ENCODE data around the gene TGFBR3. TPM values are rescaled to one million over a fixed set of nuclear protein-coding genes. Genes with fewer than 3 reads are reported as not detected.

Gene TGFBR3
- total RNA-seq, 2 experiments from 2014 or later: 4.5 to 4.9 TPM

DNA sequence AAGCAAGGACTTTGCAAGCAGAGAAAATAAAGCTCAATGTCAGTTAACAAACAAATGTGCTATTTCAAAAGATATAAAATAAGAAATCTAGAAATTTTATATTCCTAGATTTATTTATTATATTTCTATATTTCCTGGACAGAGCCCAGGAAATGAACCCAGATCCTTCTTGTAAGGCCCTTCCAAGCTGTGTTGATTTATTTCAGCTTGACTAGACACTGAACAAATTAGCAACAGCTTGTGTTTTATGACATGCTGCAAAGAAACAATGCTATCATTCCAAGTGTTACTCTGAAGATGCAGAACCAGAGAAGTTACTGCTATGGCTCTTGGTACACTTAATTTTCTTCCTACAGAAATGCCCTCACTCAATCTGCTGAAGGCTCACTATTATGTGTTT lies 6.2 kb downstream of the TGFBR3 start:
- Mint-ChIP-seq H3K4me3 (no peak overlapping the region), H3K27me3 (no peaks in the 10 kb centered on the region), H3K36me3 (no peaks in the 10 kb centered on the region), H3K27ac (no peak overlapping the region), H3K4me1 (ENCODE audit: low read depth) (peaks cover 66% of the 10 kb centered on the region), H3K9me3 (no peaks in the 10 kb centered on the region)
- CTCF ChIA-PET: interaction anchor here (1.3 to 1.5 kb wide), 2 partner anchors 10 to 75 kb away, joined by 4 to 5 read pairs; no protein-coding TSS in a partner anchor
- intact Hi-C loops (cut with micrococcal nuclease): loop anchor here (5.0 to 10.0 kb wide), 3 partner anchors 357 to 703 kb away; partner anchors contain the start of gene GFI1
- POLR2A ChIA-PET: no interaction called here
- DNase-seq: no peak

DNA sequence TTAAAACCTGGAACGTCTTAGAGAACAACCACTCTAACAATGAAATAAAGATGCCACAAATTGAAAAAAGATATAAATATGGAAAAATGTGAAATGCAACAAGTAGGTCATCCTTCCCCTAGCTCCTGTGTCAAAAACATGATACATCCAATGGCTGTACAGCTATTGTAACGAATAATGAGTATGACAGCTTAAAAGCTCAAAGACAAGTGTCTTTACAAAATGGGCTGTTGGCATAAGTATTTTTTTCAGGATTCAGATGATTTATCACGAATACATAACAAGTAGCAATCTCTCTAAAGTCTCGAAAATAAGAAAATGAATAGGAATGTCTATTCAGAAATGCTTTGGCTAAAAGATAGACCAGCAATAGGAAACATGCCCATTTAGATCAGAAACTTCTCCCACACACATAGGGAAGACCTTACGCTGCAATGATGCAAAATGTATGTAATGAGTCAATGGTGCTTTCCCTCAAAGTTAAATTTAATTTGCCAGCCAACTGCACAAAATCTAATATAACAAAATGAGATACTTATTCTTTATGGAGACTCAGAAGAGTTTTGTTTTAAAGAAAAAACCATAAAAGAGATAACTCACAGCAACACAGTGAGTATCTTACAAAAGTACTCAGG lies 8.3 kb downstream of the TGFBR3 start:
- intact Hi-C loops (cut with micrococcal nuclease): loop anchor here (1.0 to 10.0 kb wide), 6 partner anchors 73 to 705 kb away; partner anchors contain the start of gene GFI1
- Mint-ChIP-seq H3K27me3 (no peaks in the 10 kb centered on the region), H3K4me3 (peak overlapping the region; percentile 51), H3K9me3 (no peaks in the 10 kb centered on the region), H3K27ac (peak overlapping the region; percentile 76), H3K4me1 (ENCODE audit: low read depth) (peaks cover 63% of the 10 kb centered on the region), H3K36me3 (no peaks in the 10 kb centered on the region)
- no peak for DNase-seq
- CTCF ChIA-PET: interaction anchor here (0.6 to 1.0 kb wide), 3 partner anchors 8 to 188 kb away, joined by 3 read pairs; partner anchors contain the start of gene TGFBR3
- POLR2A ChIA-PET: interaction anchor here (0.6 to 1.0 kb wide), 3 partner anchors 73 to 218 kb away, joined by 3 to 6 read pairs (median 4); no protein-coding TSS in a partner anchor

DNA sequence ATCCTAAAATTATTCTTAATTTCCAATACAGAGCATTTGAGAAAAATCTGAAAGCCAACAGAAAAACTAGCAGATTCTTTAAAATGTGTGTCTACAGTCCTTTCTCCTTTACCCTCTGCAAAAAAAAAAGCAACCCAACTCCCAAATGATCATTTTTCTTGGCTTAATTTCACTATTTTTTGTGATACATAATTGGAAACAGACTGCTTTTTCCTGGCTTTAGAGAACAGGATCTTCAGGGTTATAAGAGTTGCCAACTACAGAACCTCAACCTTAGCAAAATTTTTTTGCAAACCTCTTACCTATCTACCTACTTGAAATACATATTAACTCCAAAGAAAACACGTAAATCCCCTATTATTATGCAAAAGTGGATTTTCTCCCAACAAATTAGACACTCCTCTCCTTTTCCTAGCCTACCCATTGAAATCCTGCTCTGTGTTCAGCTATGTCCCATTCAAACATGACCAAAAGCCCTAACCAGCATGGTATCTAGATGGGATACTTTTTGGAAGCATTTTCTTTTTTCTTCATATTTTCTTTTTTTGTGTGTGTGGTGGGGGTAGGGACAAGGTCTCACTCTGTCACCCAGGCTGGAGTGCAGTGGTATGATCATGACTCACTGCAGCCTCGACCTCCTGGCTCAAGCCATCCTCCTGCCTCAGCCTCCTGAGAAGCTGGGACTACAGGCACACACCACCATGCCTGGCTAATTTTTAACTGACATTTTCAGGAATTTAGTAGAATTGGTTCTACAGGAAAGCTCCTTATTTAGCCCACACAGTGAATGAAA lies 9.0 kb downstream of the TGFBR3 start:
- H3K36me3 Mint-ChIP-seq: no peaks in the 10 kb centered on the region
- intact Hi-C loops (cut with micrococcal nuclease): loop anchor here (1.0 to 10.0 kb wide), 10 partner anchors 14 to 705 kb away; partner anchors contain the start of gene GFI1
- H3K4me3 Mint-ChIP-seq: peak overlapping the region; percentile 51
- no peak for DNase-seq
- H3K9me3 Mint-ChIP-seq: no peaks in the 10 kb centered on the region
- no peaks in the 10 kb centered on the region for H3K27me3 Mint-ChIP-seq
- CTCF ChIA-PET: interaction anchor here (0.6 to 1.0 kb wide), 3 partner anchors 9 to 187 kb away, joined by 3 read pairs; partner anchors contain the start of gene TGFBR3
- H3K27ac Mint-ChIP-seq: peak overlapping the region; percentile 76
- peaks cover 70% of the 10 kb centered on the region for H3K4me1 Mint-ChIP-seq (ENCODE audit: low read depth)
- POLR2A ChIA-PET: interaction anchor here (0.6 to 1.1 kb wide), 5 partner anchors 72 to 219 kb away, joined by 3 to 6 read pairs (median 3); no protein-coding TSS in a partner anchor

DNA sequence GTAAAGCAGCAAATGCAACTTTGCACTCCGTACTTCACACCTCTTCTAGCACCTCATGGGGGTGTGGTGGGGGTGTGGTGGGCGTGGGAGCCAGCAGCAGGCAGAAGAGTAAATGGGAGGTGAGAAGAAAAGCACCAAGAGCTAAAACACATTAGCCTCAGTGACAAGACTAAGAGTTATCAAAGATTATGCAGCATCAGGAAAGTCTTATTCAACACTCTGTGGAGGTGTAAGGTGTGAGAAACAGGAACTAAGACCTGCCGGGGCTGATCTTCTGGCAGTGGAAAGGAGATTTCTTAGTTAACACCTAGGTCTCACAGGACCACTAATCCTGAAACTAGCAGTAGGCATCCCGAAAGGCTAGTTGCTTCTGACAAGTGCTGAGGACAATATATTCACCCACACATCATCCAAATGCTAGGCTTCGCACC lies 9.9 kb downstream of the TGFBR3 start:
- Mint-ChIP-seq H3K36me3 (no peaks in the 10 kb centered on the region), H3K27me3 (no peaks in the 10 kb centered on the region), H3K9me3 (no peaks in the 10 kb centered on the region), H3K4me3 (no peak overlapping the region), H3K27ac (peak overlapping the region; percentile 18), H3K4me1 (ENCODE audit: low read depth) (peaks cover 75% of the 10 kb centered on the region)
- peak; percentile 64 for DNase-seq
- POLR2A ChIA-PET: interaction anchor here (1.1 kb wide), 1 partner anchor 124 kb away, joined by 3 read pairs; no protein-coding TSS in a partner anchor
- intact Hi-C loops (cut with micrococcal nuclease): loop anchor here (1.0 to 10.0 kb wide), 8 partner anchors 13 to 706 kb away; partner anchors contain the start of gene GFI1
- CTCF ChIA-PET: interaction anchor here (1.1 kb wide), 1 partner anchor 8 kb away, joined by 4 read pairs; no protein-coding TSS in a partner anchor

DNA sequence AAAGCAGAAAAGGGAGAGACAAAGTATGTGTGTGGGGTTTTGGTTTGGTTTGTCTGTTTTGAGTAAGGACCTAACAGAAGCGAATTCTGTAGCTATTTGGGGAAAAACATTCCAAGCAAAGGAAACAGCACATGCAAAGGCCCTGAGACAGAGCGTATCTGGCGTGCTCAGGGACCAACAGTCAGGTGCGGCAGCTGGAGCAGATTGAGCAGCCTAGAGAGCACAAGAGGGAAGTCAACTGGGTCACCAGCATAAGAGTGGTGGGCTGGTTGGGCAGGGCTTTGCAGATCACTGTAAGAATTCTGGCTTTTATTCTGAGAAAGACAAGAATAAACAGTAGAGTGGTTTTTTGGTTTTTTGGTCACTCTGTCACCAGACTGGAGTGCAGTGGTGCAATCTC lies 11.8 kb downstream of the TGFBR3 start:
- no peaks in the 10 kb centered on the region for H3K9me3 Mint-ChIP-seq
- H3K27ac Mint-ChIP-seq: no peak overlapping the region
- ChIA-PET POLR2A (interaction anchor here (0.6 kb wide), 1 partner anchor 105 kb away, joined by 4 read pairs; no protein-coding TSS in a partner anchor), CTCF (interaction anchor here (0.7 kb wide), 1 partner anchor 362 kb away, joined by 4 read pairs; no protein-coding TSS in a partner anchor)
- DNase-seq: no peak
- H3K36me3 Mint-ChIP-seq: no peaks in the 10 kb centered on the region
- H3K27me3 Mint-ChIP-seq: no peaks in the 10 kb centered on the region
- intact Hi-C loops (cut with micrococcal nuclease): loop anchor here (10.0 kb wide), 1 partner anchor 611 kb away; the partner anchor contains the start of gene GFI1
- H3K4me1 Mint-ChIP-seq (ENCODE audit: low read depth): peaks cover 78% of the 10 kb centered on the region
- no peak overlapping the region for H3K4me3 Mint-ChIP-seq

DNA sequence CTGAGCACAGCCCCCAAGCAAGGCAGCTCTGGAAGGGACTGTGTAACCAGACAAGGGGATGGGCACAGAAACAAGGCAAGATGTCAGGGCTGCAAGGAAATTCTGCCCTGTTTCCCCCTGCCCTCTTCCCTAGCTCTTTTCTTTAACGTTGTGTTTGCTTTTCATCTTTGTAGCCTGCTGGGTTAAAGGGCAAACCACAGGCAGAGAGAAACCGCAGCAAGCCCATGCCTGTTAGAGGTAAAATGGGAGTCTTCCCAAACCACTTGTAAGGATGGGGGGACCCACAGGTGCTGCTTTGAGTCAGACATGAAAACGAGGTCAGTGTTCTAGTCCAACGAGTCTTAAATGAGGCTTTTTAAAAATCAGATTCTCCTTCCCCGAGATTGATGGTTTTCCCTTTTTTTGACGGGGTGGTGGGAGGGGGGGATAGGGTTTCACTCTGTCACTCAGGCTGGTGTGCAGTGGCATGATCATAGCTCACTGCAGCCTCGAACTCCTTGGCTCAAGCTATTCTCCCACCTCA lies 13.3 kb downstream of the TGFBR3 start:
- H3K4me3 Mint-ChIP-seq: peak overlapping the region; percentile 17
- H3K36me3 Mint-ChIP-seq: no peaks in the 10 kb centered on the region
- ChIA-PET CTCF (interaction anchor here (0.9 to 2.6 kb wide), 3 partner anchors 12 to 55 kb away, joined by 3 to 5 read pairs (median 3); partner anchors contain the start of gene TGFBR3), POLR2A (interaction anchor here (1.2 kb wide), 1 partner anchor 118 kb away, joined by 4 read pairs; no protein-coding TSS in a partner anchor)
- H3K9me3 Mint-ChIP-seq: no peaks in the 10 kb centered on the region
- H3K4me1 Mint-ChIP-seq (ENCODE audit: low read depth): peaks cover 66% of the 10 kb centered on the region
- no peak overlapping the region for H3K27ac Mint-ChIP-seq
- H3K27me3 Mint-ChIP-seq: no peaks in the 10 kb centered on the region
- peak; percentile 60 for DNase-seq
- intact Hi-C loops (cut with micrococcal nuclease): loop anchor here (10.0 kb wide), 1 partner anchor 612 kb away; the partner anchor contains the start of gene GFI1

DNA sequence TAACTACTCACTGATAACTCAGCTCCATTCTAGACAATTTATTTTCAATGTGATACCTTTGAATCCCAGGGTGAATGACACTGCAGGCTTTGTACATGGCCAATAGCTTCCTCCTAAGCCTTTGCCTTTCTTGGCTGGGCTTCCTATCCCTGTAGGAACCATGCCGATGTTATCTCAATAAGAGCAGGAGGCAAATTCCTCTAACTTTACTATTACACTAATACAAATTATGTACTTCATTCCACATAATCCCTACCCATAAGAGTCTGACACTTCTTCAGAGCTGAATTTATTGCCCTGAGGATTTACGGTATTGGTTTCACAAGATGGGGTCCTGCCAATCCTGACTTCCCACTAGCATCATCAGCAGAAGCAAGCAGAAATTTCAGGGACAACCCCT lies 14.0 kb downstream of the TGFBR3 start:
- H3K27ac Mint-ChIP-seq: no peak overlapping the region
- POLR2A ChIA-PET: interaction anchor here (1.2 kb wide), 1 partner anchor 118 kb away, joined by 4 read pairs; no protein-coding TSS in a partner anchor
- DNase-seq: no peak
- intact Hi-C loops (cut with micrococcal nuclease): loop anchor here (10.0 kb wide), 1 partner anchor 613 kb away; the partner anchor contains the start of gene GFI1
- H3K9me3 Mint-ChIP-seq: no peaks in the 10 kb centered on the region
- CTCF ChIA-PET: interaction anchor here (0.9 to 2.6 kb wide), 4 partner anchors 12 to 360 kb away, joined by 3 to 5 read pairs (median 4); partner anchors contain the start of gene TGFBR3
- no peaks in the 10 kb centered on the region for H3K36me3 Mint-ChIP-seq
- H3K4me3 Mint-ChIP-seq: no peak overlapping the region
- peaks cover 60% of the 10 kb centered on the region for H3K4me1 Mint-ChIP-seq (ENCODE audit: low read depth)
- no peaks in the 10 kb centered on the region for H3K27me3 Mint-ChIP-seq

DNA sequence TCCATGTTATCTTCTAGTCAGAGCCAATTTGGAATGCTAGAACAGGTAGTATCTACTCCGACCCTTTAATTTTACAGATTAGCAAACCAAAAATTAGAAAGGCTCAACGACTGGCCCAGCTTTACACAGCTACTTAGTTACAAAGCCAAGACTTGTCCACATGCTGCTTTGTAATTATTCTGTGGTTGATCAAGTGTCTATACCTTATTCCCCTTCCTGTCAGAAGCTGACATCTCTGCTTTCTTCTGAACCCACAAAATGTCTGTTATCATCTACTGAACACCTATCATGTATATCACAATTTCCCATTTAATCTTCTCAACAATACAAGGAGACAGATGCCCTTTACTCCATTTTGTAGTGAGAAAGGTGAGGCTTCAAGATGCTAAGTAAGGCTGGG lies 15.6 kb downstream of the TGFBR3 start:
- H3K27me3 Mint-ChIP-seq: no peaks in the 10 kb centered on the region
- peaks cover 2% of the 10 kb centered on the region for H3K36me3 Mint-ChIP-seq
- peaks cover 47% of the 10 kb centered on the region for H3K4me1 Mint-ChIP-seq (ENCODE audit: low read depth)
- ChIA-PET CTCF (interaction anchor here (2.6 kb wide), 1 partner anchor 14 kb away, joined by 5 read pairs; no protein-coding TSS in a partner anchor), POLR2A (interaction anchor here (0.6 kb wide), 1 partner anchor 28 kb away, joined by 3 read pairs; no protein-coding TSS in a partner anchor)
- intact Hi-C loops (cut with micrococcal nuclease): loop anchor here (10.0 kb wide), 1 partner anchor 614 kb away; the partner anchor contains the start of gene GFI1
- H3K27ac Mint-ChIP-seq: no peak overlapping the region
- DNase-seq: no peak
- no peak overlapping the region for H3K4me3 Mint-ChIP-seq
- no peaks in the 10 kb centered on the region for H3K9me3 Mint-ChIP-seq

DNA sequence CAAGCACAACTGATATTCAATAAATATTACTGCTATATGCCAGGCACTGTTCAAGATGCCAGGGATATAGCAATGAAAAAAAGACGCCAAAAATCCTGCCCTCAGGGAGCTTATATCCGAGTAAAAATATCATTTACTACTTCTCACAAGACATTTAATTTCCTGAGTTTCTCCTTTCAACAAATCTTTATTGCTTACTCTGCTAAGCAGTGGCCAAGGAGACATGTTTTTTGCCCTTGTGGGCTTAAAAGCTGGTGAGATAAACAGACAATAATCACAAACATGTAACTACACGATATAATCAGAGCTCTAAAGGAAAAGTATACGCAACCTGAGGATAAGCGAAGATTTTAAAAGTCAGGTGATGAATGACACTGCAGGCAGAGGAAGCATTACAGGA lies 19.5 kb downstream of the TGFBR3 start:
- H3K4me1 Mint-ChIP-seq (ENCODE audit: low read depth): peaks cover 25% of the 10 kb centered on the region

DNA sequence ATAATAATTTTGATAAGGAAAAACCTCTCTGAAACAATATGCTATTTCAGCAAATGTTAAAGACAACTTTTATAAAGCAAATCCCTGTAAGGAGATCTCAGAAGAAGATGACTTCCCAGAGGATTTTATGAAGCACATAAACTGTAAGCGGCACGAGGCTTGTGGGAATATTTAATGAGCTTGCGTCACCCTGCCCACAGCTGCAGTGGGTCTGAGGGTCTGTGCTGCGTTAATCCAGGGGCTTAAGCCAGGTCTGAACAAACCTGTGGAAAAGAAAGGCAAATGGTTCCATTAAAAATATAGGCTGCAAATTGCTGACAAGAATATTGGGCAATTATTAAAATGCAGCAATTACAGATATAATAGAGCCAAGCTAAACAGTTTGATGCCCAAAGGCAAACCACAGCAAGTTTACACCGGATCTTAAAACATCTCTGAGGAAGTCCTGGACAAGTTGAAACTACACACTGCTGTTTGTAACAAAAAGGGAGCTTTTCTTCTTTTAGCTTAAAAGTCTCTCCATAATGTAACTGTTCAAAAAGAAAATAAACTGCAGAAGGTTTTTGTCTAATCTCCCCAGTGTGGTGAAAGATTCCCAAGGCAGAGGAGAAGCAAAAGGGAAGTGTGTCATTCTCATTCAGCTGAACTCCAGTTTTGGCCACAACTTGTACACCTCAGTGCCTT lies 21.8 kb downstream of the TGFBR3 start:
- intact Hi-C loops (cut with micrococcal nuclease): no loop called here
- Mint-ChIP-seq H3K9me3 (no peaks in the 10 kb centered on the region), H3K27ac (no peak overlapping the region), H3K4me3 (no peak overlapping the region), H3K36me3 (peaks cover 11% of the 10 kb centered on the region), H3K27me3 (no peaks in the 10 kb centered on the region), H3K4me1 (ENCODE audit: low read depth) (peaks cover 12% of the 10 kb centered on the region)
- DNase-seq: no peak
- ChIA-PET POLR2A (no interaction called here), CTCF (interaction anchor here (0.7 to 1.1 kb wide), 3 partner anchors 19 to 352 kb away, joined by 3 read pairs; partner anchors contain the start of gene TGFBR3)

More for the DNA sequence above, 19.5 kb downstream of the TGFBR3 start:
- ChIA-PET CTCF (no interaction called here), POLR2A (no interaction called here)
- no peak overlapping the region for H3K4me3 Mint-ChIP-seq
- no peak for DNase-seq
- intact Hi-C loops (cut with micrococcal nuclease): no loop called here
- no peak overlapping the region for H3K27ac Mint-ChIP-seq
- no peaks in the 10 kb centered on the region for H3K9me3 Mint-ChIP-seq
- H3K36me3 Mint-ChIP-seq: peaks cover 2% of the 10 kb centered on the region
- no peaks in the 10 kb centered on the region for H3K27me3 Mint-ChIP-seq

Data from activated CD4-positive, alpha-beta memory T cell treated with anti-CD3 and anti-CD28 coated beads for 36 hours (primary cell).